Dermis lymphatic vessel endothelial cell (primary cell): ENCODE data around the gene AKT1S1. TPM values are rescaled to one million over a fixed set of nuclear protein-coding genes. Genes with fewer than 3 reads are reported as not detected.

Source experiments
- total RNA-seq: library from RNA; depleted of rRNA; stranded (reverse); fragments of >200 nt; gene quantifications from 2 replicates; pipeline ENCODE4 v1.2.1, GENCODE V29; 2014

Gene AKT1S1
- 5.9 and 6.8 TPM in 2 replicates for total RNA-seq

DNA sequence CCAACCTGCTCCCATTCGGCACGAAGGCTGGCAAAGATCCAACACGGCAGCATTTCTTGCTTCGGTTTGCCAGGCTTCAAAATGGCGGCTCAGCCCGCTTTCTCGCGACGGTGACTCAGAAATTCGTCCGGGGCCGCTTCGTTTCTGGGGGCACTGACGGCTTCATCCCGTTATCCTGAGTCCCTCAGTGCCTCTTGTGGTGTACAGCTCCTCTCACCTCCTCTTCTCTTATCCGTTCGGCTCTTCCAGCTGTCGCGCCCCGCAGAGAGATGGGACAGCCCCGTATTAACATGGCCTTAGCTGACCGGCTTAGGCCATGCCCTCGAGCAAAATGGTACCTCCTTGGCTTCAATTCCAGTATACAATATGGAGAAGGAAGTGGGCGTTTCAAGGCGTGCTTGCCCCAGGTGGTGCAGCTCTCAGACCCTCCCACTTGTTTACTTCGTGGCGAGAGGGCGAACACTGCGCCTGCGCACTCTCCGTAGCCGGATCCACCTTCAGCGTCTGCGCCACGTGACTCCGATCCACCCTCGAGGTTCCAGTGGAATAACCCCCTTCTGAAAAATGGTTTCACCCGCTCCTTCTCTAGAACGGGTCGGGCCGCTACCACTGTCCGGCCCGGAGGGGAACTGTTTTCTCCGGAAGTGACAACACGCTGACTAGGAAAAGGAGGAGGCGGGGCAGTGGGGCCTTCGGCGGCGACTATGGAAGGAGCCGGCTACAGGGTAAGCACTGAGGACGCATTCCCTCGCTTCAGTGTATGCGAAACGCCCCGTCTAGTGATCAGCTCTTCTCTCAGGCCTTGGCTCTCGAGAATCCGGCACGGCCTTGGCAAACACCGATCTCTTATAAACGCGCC is at the start of gene AKT1S1, which contains the start of gene TBC1D17:
TSS of gene AKT1S1 (minus strand) at position 336 of the 859 bp plus-strand sequence. CDS start 4,060 bp downstream, outside the sequence.
TSS of gene TBC1D17 (plus strand) at position 683 of the 859 bp plus-strand sequence. CDS start at position 705, 22 bp downstream.

DNA sequence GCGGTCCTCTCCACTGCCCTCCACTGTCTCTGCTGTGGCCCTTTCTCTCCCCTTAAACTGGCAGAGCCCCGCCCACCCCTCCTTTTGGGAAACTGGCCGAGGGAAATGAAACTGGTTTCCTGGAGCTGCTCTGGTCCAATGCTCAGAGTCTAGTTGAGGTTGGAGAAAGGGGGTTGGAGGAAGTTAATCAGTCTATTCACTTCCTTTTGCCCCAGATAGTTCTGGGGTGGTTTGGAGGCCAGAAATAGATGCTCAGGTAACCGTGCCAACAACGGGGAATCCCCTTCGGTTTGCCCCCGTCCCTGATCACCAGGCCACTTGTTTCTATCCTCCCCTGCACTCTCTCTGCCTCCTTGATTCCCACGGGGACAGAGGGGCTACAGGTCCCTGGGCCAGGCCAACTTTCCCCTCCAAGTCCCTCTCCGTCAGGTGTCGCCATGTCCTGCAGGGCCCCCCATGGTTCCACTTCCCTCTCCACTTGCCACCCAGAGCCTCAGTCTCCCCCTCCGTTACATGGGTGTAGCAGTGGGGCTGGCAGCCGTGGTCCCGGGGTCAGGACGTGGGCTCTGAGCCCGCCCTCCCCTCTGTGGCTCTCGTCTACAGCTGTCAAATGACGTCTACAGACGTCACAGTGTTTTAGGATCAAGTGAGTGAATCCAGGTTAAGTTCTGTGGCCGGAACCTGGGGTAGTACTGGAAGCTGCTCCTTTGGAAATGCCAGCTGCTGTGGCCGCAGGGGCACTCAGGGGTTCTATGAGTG is 19.9 kb upstream of the AKT1S1 start, which contains the start of gene IL4I1:
TSS of gene IL4I1 (minus strand) at position 25 of the 759 bp plus-strand sequence. CDS start 727 bp downstream, outside the sequence.

DNA sequence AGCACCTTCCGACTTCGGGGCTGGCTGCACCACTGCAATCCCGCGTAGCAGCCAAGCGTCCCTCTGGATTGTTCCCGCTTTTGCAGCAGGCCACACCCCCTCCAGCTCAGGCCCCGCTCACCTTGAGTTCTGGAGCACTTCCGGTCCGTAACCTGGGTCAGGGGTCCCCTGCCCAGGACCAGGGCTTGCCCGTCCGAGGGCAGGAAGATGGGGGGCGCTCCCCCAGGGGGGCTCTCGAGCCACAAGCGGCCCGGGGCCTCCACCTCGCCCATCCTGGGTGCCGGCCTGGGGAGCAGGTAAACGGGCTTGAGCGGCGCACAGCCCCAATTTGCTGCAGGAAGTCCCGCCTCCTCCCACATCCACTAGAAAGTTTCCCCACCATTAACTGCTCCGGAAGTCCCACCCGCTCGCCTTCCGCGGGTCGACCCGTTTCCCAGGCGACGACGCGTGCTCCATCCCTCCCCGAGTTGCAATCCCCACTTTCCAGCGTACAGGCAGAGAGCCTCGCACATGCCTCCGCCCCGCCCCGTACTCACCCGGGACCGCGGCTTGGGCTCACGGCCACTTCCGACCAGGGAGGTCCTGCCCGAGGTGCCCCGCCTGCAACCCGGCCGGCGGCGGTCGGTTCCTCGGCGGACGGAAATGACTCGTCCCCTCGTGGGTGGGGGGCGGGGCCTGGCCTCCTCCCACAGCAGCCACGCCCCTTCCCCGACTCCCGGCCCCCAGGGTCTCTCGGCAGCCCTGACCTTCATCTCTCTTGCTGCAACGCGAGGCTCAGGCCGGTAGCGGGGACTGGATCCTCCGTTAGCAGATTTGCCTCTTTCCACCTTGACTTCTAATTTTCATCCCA is 10.0 kb downstream of the AKT1S1 start, which contains the start of gene PNKP:
TSS of gene PNKP (minus strand) at position 644 of the 850 bp plus-strand sequence. CDS start at position 272, 372 bp downstream.

DNA sequence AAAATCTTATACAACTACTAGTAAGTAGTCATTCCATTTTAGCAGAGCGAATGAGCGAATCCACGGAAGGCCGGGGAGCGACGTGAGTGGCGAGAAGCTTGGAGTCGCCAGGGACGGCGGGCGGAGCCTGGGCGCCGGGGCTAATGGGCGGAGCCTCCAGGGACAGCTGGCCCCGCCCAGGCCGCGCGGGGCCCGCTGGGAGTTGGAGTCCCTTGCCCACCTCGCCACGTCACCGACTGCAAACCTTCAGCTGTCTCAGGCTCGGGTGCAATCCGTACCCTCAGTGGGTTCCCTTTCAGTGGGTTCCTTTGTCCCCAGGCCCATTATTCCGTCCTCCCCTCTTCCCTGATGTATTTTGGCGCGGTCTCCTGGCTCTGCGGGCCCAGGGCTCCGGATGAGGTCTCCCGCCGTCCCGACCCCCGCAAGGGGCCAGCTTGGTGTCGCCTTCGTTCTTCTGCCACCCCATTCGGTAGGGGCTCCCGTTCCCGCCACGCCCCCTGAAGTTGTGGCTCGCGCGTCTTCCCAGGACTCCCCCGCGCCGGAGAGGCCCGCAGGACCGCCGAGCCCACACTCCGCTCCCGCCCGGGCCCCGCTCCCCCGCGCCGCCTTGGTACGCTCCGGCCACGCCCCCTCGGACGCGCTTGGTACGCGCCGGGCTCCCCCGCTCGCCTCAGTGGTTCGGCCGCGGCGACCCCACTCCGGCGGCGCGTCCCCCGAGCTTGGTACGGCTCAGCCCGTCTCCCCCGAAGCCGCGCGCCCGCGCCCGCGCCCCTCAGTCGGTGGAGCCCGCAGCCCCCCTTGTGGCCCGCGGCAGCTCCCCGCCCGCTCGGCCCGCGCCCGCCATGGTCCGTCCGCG is 26.4 kb downstream of the AKT1S1 start, which contains the start of gene PTOV1:
TSS of gene PTOV1 (plus strand) at position 673 of the 856 bp plus-strand sequence.

Other genes with a start within 250 kb of the AKT1S1 start
- 13.0 and 20.7 TPM in 2 replicates for gene RRAS, start 237.2 kb downstream of the AKT1S1 start, total RNA-seq
- 4.3 and 4.9 TPM in 2 replicates for gene SCAF1, start 235.1 kb downstream of the AKT1S1 start, total RNA-seq
- gene IRF3, start 211.5 kb downstream of the AKT1S1 start, total RNA-seq: 28.6 and 36.0 TPM in 2 replicates
- gene BCL2L12, start 211.4 kb downstream of the AKT1S1 start, total RNA-seq: 2.6 and 3.4 TPM in 2 replicates
- 308 and 326 TPM in 2 replicates for gene PRMT1, start 200.1 kb downstream of the AKT1S1 start, total RNA-seq
- 0.22 and 0.52 TPM in 2 replicates for gene ADM5, start 187.8 kb downstream of the AKT1S1 start, total RNA-seq
- 11.8 and 12.5 TPM in 2 replicates for gene CPT1C, start 186.2 kb downstream of the AKT1S1 start, total RNA-seq
- gene TSKS, start 114.0 kb downstream of the AKT1S1 start, total RNA-seq: under 0.01 TPM in 2 replicates
- gene AP2A1, start 110.4 kb downstream of the AKT1S1 start, total RNA-seq: 41.2 and 50.7 TPM in 2 replicates
- gene FUZ, start 64.1 kb downstream of the AKT1S1 start, total RNA-seq: 12.2 and 14.2 TPM in 2 replicates
- 11.1 and 12.6 TPM in 2 replicates for gene MED25, start 59.1 kb downstream of the AKT1S1 start, total RNA-seq
- gene PTOV1, start 26.2 kb downstream of the AKT1S1 start, total RNA-seq: 43.1 and 44.1 TPM in 2 replicates
- gene PNKP, start 9.8 kb downstream of the AKT1S1 start, total RNA-seq: 30.9 and 31.3 TPM in 2 replicates
- gene TBC1D17, start 347 bp upstream of the AKT1S1 start, total RNA-seq: 5.2 and 7.2 TPM in 2 replicates
- gene IL4I1, start 19.5 kb upstream of the AKT1S1 start, total RNA-seq: 0.52 and 1.6 TPM in 2 replicates
- 2.6 and 3.5 TPM in 2 replicates for gene ATF5, start 51.9 kb upstream of the AKT1S1 start, total RNA-seq
- gene NUP62, start 52.1 kb upstream of the AKT1S1 start, total RNA-seq: 16.6 and 17.8 TPM in 2 replicates
- gene SIGLEC11, start 83.8 kb upstream of the AKT1S1 start, total RNA-seq: not detected in 2 replicates
- 15.3 and 16.3 TPM in 2 replicates for gene VRK3, start 148.0 kb upstream of the AKT1S1 start, total RNA-seq
- gene ZNF473, start 148.7 kb upstream of the AKT1S1 start, total RNA-seq: 3.4 and 6.5 TPM in 2 replicates